Umbilical cord (tissue), 2 donors: ENCODE results near the gene DNAH6. TPM values are rescaled to one million over a fixed set of nuclear protein-coding genes. Genes with fewer than 3 reads are reported as not detected.

Source experiments
- DNase-seq: peaks from one replicate; pipeline ENCODE4 v3.0.0-alpha.2; 2015; ENCODE audit warnings: low spot score
- total RNA-seq: library from RNA; depleted of rRNA; stranded (reverse); fragments of >200 nt; gene quantifications from one replicate; pipeline ENCODE4 v1.2.3, GENCODE V29; 2014; ENCODE audit warnings: low replicate concordance; ENCODE audit not compliant: insufficient read depth

The DNAH6 gene, protein sequence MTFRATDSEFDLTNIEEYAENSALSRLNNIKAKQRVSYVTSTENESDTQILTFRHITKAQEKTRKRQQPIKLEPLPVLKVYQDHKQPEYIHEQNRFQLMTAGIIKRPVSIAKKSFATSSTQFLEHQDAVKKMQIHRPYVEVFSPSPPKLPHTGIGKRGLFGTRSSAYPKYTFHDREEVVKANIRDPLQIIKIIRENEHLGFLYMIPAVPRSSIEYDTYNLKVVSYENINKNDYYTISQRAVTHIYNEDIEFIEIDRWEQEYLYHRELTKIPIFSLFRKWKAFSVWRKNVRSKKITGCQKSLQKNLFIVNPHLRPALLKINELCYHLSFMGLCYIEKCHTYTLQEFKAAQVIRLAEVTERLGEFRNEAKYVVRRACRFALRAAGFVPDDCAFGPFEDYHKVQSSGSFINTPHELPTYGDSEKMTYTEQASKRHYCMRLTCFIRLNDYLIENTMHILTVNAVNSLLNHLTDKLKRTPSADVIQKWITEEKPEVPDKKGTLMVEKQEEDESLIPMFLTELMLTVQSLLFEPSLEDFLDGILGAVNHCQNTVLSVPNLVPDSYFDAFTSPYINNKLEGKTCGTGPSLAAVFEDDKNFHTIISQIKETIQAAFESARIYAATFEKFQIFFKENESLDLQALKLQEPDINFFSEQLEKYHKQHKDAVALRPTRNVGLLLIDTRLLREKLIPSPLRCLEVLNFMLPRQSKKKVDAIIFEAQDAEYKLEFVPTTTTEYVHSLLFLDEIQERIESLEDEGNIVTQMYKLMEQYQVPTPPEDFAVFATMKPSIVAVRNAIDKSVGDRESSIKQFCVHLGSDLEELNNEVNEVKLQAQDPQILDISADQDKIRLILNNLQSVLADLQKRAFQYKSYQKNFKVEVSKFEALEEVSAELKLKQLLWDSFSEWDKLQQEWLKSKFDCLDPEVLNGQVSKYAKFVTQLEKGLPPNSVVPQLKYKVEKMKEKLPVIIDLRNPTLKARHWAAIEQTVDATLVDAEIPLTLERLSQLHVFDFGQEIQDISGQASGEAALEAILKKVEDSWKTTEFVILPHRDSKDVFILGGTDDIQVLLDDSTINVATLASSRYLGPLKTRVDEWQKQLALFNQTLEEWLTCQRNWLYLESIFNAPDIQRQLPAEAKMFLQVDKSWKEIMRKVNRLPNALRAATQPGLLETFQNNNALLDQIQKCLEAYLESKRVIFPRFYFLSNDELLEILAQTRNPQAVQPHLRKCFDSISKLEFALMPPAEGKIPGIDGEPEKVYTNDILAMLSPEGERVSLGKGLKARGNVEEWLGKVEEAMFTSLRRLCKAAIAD (N-terminal part only)
- total RNA-seq = 0.96 TPM

DNA sequence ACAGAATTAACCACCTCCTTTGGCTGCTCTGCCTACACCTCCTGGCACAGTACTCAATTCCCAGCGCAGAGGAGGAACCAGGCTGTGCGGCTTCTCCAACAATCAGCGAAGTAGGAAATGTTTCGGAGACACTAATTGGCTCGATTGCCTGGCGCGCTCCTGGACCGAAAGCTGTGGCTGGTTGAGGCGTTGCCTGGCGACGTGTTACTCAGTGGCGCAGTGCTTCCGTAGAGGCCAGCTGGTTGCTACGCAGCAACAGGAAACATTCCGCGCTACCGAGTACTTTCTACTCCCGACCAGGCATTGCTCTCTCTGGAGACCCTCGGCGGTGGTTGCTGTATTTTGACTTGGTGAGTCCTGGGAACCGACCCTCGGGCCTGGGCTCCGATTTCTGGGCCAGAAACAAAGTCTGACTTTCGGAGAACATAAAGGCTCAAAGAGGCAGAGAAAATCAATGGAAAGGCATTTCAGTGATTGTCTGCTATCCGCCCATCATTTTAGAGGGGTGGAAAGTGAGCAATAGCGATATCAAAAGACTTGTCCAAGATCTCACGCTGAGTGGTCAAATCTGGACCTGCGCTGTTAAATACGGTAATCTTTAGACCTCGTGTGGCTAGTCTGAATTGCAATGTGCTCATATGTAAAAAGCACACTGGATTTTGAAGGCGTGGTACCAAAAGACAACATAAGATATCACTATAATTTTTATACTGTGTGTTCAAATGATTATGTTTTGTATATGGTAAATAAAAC lies at the start of gene DNAH6:
DNAH6 (plus strand) TSS at position 265 of the 753 bp plus-strand sequence. CDS start 1,329 bp downstream, outside the sequence.
- DNase-seq = peak; percentile 98

- no peak for DNase-seq
Measured at GRCh38 chr2:84467389-84467788, 48.9 kb upstream of the DNAH6 start.

GRCh38 chr2:84472423-84472822 lies 43.9 kb upstream of the DNAH6 start:
- peak; percentile 94 for DNase-seq

DNA sequence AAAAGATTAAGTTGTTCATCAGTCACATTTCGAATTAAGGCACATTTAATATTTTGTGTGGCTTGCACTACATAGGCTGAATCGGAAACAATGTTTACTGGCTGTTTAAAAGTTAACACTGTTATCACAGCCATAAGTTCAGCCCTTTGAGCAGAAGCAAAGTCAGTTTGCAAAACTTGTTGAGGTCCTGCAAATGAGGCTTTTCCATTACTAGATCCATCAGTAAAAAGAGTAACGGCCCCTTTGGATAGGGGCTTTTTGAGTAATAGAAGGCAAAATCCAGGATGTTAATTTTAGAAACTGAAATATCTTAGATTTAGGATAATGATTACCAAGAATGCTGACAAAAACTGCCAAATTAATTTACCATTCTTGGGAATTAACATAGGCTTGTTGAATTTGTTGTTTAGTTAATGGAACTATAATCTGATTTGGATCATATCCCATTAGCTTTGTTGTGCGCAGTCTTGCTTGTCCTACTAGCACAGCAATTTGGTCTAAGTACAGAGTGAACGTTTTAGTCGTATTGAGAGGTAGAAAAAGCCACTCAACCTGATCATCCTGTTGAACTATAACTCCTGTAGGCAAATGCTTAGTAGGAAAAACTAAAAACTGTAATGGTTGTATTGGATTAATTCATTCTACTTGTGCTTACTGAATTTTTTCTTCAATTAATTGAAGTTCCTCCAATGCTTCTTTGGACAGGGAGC lies 43.3 kb upstream of the DNAH6 start:
- no peak for DNase-seq

GRCh38 chr2:84474176-84474575 lies 42.1 kb upstream of the DNAH6 start:
- no peak for DNase-seq

GRCh38 chr2:84477886-84478285 lies 38.4 kb upstream of the DNAH6 start:
- DNase-seq = peak; percentile 44

GRCh38 chr2:84478867-84479266 lies 37.4 kb upstream of the DNAH6 start:
- no peak for DNase-seq

DNA sequence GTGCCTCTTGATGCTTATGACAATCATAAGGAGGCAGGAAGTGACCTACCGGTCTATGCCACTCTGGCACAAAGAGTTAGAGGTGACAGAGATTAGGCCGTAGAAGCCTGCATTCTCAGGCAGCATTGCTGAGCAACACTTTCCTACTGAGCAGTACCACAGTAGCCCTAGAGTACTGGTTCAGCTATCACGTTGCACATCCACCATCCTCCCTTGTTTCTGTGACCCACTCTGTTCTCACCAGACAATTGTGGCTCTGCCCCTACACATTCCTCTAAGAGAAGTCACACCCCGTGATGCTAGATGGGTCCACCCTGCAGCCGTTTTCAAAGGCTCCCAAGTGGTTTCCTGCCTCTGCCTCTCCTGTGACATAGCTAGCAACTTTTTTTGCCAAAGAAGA lies 34.6 kb upstream of the DNAH6 start:
- no peak for DNase-seq

DNA sequence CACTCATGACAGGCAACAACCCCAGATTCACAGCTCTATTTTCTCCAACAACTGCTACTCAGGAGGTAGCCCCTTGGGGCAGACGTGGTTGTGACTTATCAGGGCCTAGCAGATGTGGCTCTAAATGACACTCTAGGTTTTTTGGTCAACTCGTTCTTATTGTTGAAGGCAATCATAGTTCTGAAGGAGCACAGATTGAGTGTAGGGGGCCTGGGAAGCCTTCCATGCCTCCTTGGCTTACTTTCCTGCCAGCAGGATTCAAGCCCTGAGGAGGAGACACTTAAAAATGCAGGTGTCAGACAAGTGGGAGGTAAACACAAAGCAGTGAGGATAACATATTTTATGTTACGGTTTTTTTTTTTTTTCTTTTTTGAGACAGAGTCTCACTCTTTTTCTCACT lies 33.7 kb upstream of the DNAH6 start:
- no peak for DNase-seq

- DNase-seq = no peak
Measured at GRCh38 chr2:84483320-84483719, 33.0 kb upstream of the DNAH6 start.

DNA sequence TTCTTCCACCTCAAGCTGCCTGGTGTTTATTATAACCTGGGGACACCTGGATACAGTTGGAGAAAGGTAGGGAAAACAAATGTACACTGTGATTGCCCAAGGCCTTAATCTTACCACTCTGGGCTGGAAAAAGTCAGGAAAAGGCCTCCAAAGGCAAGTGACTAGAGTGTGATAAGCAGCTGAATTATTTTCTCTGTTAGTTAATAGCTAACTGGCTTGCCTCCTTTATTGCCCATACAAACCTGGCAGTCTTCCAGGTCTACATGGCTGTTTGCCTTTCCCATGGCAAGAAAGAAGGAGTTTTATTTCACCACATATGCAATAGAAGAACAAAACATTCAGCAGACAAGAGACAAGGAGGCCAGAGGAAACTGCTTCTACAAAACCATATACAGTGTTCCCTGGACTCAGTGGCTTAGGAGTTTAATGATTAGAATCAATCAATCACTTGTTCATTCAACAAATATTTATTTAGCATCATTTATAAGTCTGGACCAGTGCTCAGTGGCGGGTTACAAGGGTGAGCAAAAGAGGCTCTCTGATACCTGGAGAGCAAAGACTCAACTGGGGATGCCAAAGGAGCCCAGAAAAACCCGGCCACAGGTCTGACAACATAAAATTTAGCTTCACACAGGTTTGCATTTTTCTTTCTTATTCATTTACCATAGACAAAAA lies 29.7 kb upstream of the DNAH6 start:
- peak; percentile 22 for DNase-seq

DNA sequence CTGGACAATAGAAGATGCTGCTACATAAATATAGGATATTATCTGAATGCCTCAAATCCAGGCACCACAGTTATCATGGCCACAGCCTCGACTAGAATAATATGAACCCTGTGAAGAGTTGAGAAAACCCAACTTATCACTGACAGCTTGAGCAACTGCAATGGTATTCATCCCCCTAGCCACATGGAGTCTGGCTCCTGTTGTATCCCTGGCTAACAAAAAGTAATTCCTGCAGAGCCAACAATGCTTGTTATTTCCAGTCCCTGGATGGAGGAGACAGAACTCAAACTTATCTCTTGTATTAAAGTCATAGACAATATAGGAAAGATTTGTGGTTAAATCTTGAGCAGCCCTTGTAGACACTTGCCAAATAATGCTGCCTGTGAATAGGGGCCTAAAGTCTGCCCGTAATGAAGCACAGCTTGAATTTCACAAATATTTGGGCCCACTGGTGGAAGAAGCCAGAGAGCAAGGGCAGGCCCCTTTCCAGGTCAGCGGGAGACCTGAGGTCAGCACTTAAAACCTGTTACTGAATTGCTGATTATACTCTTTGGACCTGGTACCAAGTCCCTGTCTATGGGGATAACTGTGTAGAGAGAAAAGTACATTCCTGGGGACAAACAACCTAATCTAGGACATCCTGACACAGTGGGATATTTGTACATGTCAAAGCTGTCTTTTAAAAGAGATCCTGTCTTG lies 28.9 kb upstream of the DNAH6 start:
- DNase-seq = no peak

GRCh38 chr2:84491256-84491655 lies 25.0 kb upstream of the DNAH6 start:
- DNase-seq = no peak

- no peak for DNase-seq
Measured at GRCh38 chr2:84491741-84492140, 24.6 kb upstream of the DNAH6 start.

- no peak for DNase-seq
Measured at GRCh38 chr2:84492571-84492970, 23.7 kb upstream of the DNAH6 start.

- DNase-seq = peak; percentile 63
Measured at GRCh38 chr2:84493514-84493913, 22.8 kb upstream of the DNAH6 start.

DNA sequence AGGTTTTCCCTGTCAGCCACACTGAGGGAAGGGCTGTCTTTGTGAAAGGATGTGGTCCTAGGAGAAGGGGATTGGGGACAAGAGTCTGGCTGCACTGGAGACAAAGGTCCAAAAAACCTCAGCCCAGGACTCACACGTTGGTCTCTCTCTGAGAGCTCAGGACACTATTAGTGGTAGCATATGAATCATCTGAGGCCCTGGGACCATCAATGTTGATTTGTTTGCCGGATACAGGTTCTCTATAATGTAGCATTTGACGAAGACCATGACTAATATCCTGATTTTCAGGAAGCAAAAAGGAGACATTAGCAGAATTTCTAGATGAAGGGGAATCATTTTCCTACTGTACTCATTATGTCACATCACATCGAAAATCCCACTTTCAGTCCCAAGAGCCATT lies 22.2 kb upstream of the DNAH6 start:
- no peak for DNase-seq

- DNase-seq = peak; percentile 73
Measured at GRCh38 chr2:84495539-84496146, 20.7 kb upstream of the DNAH6 start.

DNA sequence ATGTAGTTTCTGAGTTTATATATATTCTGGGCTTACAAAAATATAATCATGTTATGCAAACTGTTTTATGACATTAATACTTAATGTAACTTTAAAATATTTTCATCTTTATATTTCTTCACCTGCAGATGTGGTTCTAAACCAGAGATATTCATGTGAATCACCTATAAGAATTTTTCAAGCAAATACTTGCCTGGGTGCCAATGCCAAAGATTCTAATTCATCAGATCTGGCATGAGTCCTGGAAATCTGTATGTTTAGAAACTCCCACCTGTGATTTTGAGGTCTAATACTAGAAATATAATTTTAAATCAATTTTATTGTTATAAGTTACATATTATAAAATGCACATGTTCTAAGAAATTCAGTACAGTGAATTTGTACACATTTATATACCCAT lies 19.9 kb upstream of the DNAH6 start:
- no peak for DNase-seq
